B cell (primary cell): ENCODE data around the gene METRNL. TPM values are rescaled to one million over a fixed set of nuclear protein-coding genes. Genes with fewer than 3 reads are reported as not detected.

Experiments
- ATAC-seq: fragments of 200-7000 bp; cut with Tn5 transposase; one replicate; pipeline ENCODE4 v1.10.0; 2021; ENCODE audit warnings: low read depth, mild to moderate bottlenecking, moderate number of reproducible peaks, moderate library complexity
- CTCF ChIA-PET: fragments of 350-600 bp; sonication (Branson Sonifier 250); formaldehyde crosslinking; loops from one replicate; lab custom pipeline; 2021; ENCODE audit warnings: antibody characterized with exemption, inconsistent platforms; lab: Charles Lee
- POLR2A ChIA-PET: fragments of 350-600 bp; sonication (Branson Sonifier 250); formaldehyde crosslinking; loops from one replicate; lab custom pipeline; 2021; ENCODE audit warnings: antibody characterized with exemption; lab: Charles Lee
- DNase-seq: peaks from one replicate; pipeline ENCODE4 v3.0.0; 2013
- H2AFZ ChIP-seq: 2 replicates; pipeline ENCODE4 v1.6.1; 2012; ENCODE audit warnings: mild to moderate bottlenecking, low read depth, low read length; ENCODE audit not compliant: insufficient read depth, poor library complexity, severe bottlenecking
- H3K27ac ChIP-seq, 2 donors: 1 replicate in 1 of 2; 2 replicates in 1 of 2; pipeline ENCODE4 v1.5.1; 2012 to 2013; ENCODE audit warnings: low read length in 2 of 2, mild to moderate bottlenecking in 2 of 2, moderate library complexity in 1 of 2
- H3K27me3 ChIP-seq, 4 experiments: fragments of 200-600 bp in 1 of 4; sonication (generic) in 1 of 4; replicated peaks in 1 of 4; 1 replicate in 2 of 4; 2 replicates in 2 of 4; pipeline versions ENCODE4 v1.6.1 to v1.7.0; 2013 to 2016; ENCODE audit warnings: low read length in 3 of 4, mild to moderate bottlenecking in 2 of 4, mixed read lengths in 1 of 4, moderate library complexity in 1 of 4; ENCODE audit not compliant: insufficient read depth in 4 of 4, control insufficient read depth in 3 of 4; ENCODE audit errors: control extremely low read depth in 1 of 4
- H3K36me3 ChIP-seq, 2 experiments: replicated peaks in 1 of 2; 1 replicate in 1 of 2; 2 replicates in 1 of 2; pipeline versions ENCODE4 v1.6.1 to v1.7.1; 2013; ENCODE audit warnings: low read length in 1 of 2; ENCODE audit not compliant: insufficient read depth in 2 of 2, control insufficient read depth in 1 of 2; ENCODE audit errors: control extremely low read depth in 1 of 2, extremely low read depth in 1 of 2
- H3K4me1 ChIP-seq, 2 donors: fragments of 200-600 bp in 1 of 2; sonication (generic) in 1 of 2; 1 replicate in 1 of 2; 2 replicates in 1 of 2; pipeline versions ENCODE4 v1.5.1 to v1.6.1; 2013 to 2017; ENCODE audit warnings: low read length in 2 of 2; ENCODE audit not compliant: control insufficient read depth in 2 of 2, insufficient read depth in 2 of 2
- H3K4me2 ChIP-seq: replicated peaks from 2 replicates; pipeline ENCODE3; 2012; ENCODE audit warnings: mild to moderate bottlenecking, low read depth, low read length; ENCODE audit not compliant: poor library complexity, severe bottlenecking
- H3K4me3 ChIP-seq, 5 experiments: fragments of 200-600 bp in 1 of 5; sonication (generic) in 1 of 5; 1 replicate in 3 of 5; 2 replicates in 2 of 5; pipeline versions ENCODE4 v1.5.1 to v1.7.0; 2011 to 2016; ENCODE audit warnings: low read length in 4 of 5, mild to moderate bottlenecking in 4 of 5, low read depth in 2 of 5, control low read depth in 1 of 5, moderate library complexity in 1 of 5; ENCODE audit not compliant: insufficient read depth in 1 of 5; ENCODE audit errors: control extremely low read depth in 1 of 5, extremely low read depth in 1 of 5
- H3K79me2 ChIP-seq: fragments of 200-600 bp; sonication (generic); one replicate; pipeline ENCODE4 v1.6.0; 2016; ENCODE audit warnings: low read length; ENCODE audit not compliant: control insufficient read depth, insufficient read depth
- H3K9ac ChIP-seq: fragments of 200-600 bp; sonication (generic); 2 replicates; pipeline ENCODE4 v1.6.1; 2017; ENCODE audit warnings: mild to moderate bottlenecking, low read length, moderate library complexity
- H3K9me3 ChIP-seq, 3 donors: one replicate each; pipeline versions ENCODE4 v1.6.1 to v1.7.1; 2013; ENCODE audit warnings: low read length in 2 of 3; ENCODE audit not compliant: control insufficient read depth in 2 of 3, insufficient read depth in 1 of 3; ENCODE audit errors: control extremely low read depth in 1 of 3
- H4K20me1 ChIP-seq: 2 replicates; pipeline ENCODE4 v1.6.0; 2012; ENCODE audit warnings: mild to moderate bottlenecking, low read length; ENCODE audit not compliant: insufficient read depth, control insufficient read depth, poor library complexity, severe bottlenecking
- H3K27ac Mint-ChIP-seq: one replicate; pipeline ENCODE4 v1.8.0; 2021; ENCODE audit warnings: mixed read lengths
- H3K27me3 Mint-ChIP-seq: one replicate; pipeline ENCODE4 v1.8.0; 2021; ENCODE audit warnings: mixed read lengths
- H3K4me1 Mint-ChIP-seq: one replicate; pipeline ENCODE4 v1.8.0; 2021; ENCODE audit warnings: mixed read lengths
- H3K4me3 Mint-ChIP-seq: one replicate; pipeline ENCODE4 v1.8.0; 2021; ENCODE audit warnings: mixed read lengths
- H3K9me3 Mint-ChIP-seq: one replicate; pipeline ENCODE4 v1.8.0; 2022; ENCODE audit warnings: mixed read lengths; ENCODE audit not compliant: insufficient read depth
- CTCF ChIP-seq: fragments of 200-600 bp; IDR thresholded peaks from one replicate; pipeline ENCODE4 v1.8.0; 2022; ENCODE audit warnings: antibody characterized with exemption, mild to moderate bottlenecking
- EZH2 ChIP-seq: IDR thresholded peaks from 2 replicates; pipeline ENCODE4 v1.6.1; 2012; ENCODE audit warnings: borderline replicate concordance, low read depth, mild to moderate bottlenecking, moderate library complexity, low read length; ENCODE audit not compliant: insufficient read depth, poor library complexity, severe bottlenecking
- WGBS: methylation state at CpG from one replicate; pipeline ENCODE4 v1.1.5; 2013; ENCODE audit warnings: missing lambda C conversion rate; ENCODE audit not compliant: insufficient coverage; 5-methylcytosine and 5-hydroxymethylcytosine counted together
- intact Hi-C: fragments of 100-400 bp; cut with micrococcal nuclease; formaldehyde crosslinking; loops from one replicate; pipeline ENCODE4 v1.10.0; 2022
- polyA plus RNA-seq: library from polyadenylated mRNA; depleted of rRNA; stranded (reverse); fragments of >200 nt; gene quantifications from 2 replicates; pipeline ENCODE4 v1.2.3, GENCODE V29; 2012
- total RNA-seq, 2 donors: library from RNA; stranded (reverse); fragments of 120-200 nt in 1 of 2; gene quantifications; 1 replicate in 1 of 2; 2 replicates in 1 of 2; pipeline versions ENCODE4 v1.2.3 to v1.2.4, GENCODE V29; 2013 to 2022

The METRNL gene
- total and polyA plus RNA-seq, 2 donors (not counting 1 experiment from before 2014, with no cell fraction given) = 11.8 to 18.4 TPM

- no peak overlapping the region for H3K4me3 Mint-ChIP-seq
- H3K36me3 ChIP-seq = no peaks in the 10 kb centered on the region
- no peak overlapping the region for H3K4me2 ChIP-seq
- intact Hi-C loops = no loop called here
- no peaks in the 10 kb centered on the region for H3K4me1 Mint-ChIP-seq
- CTCF ChIA-PET = no interaction called here
- H3K9me3 ChIP-seq = no peaks in the 10 kb centered on the region
- peaks cover 11% of the 10 kb centered on the region for H3K27me3 Mint-ChIP-seq
- no peaks in the 10 kb centered on the region for H4K20me1 ChIP-seq
- no peaks in the 10 kb centered on the region for H3K9me3 Mint-ChIP-seq
- ATAC-seq (no peak), DNase-seq (no peak)
- TF ChIP-seq CTCF = no peak
- no peak for TF ChIP-seq EZH2
- H2AFZ ChIP-seq = no peak overlapping the region
- H3K9ac ChIP-seq = no peak overlapping the region
- H3K27ac ChIP-seq = no peak overlapping the region
- no peak overlapping the region for H3K27ac Mint-ChIP-seq
- H3K4me3 ChIP-seq = no peak overlapping the region
- no peaks in the 10 kb centered on the region for H3K79me2 ChIP-seq
- WGBS = 78% methylated on average over 16 of the region's 16 CpGs
- H3K27me3 ChIP-seq = peaks cover 0 to 8% (median 0%) of the 10 kb centered on the region in 4 experiments
- POLR2A ChIA-PET = no interaction called here
- H3K4me1 ChIP-seq = no peaks in the 10 kb centered on the region
These were observed 57.5 kb downstream of the METRNL start for GRCh38 chr17:83136931-83137330.

- no peak overlapping the region for H3K4me2 ChIP-seq
- no peak overlapping the region for H2AFZ ChIP-seq
- Mint-ChIP-seq H3K27me3 (peaks cover 15% of the 10 kb centered on the region), H3K27ac (no peak overlapping the region), H3K9me3 (peaks cover 4% of the 10 kb centered on the region), H3K4me3 (no peak overlapping the region), H3K4me1 (no peaks in the 10 kb centered on the region)
- POLR2A ChIA-PET = no interaction called here
- DNase-seq = no peak
- no peaks in the 10 kb centered on the region for H3K36me3 ChIP-seq
- no peak for TF ChIP-seq CTCF
- no peak for TF ChIP-seq EZH2
- no peak overlapping the region for H3K9ac ChIP-seq
- H3K27ac ChIP-seq = no peak overlapping the region
- H3K79me2 ChIP-seq = no peaks in the 10 kb centered on the region
- 65% methylated on average over 9 of the region's 9 CpGs for WGBS
- H3K4me1 ChIP-seq = no peaks in the 10 kb centered on the region
- H4K20me1 ChIP-seq = no peaks in the 10 kb centered on the region
- peaks cover 0 to 2% (median 0%) of the 10 kb centered on the region in 3 donors for H3K9me3 ChIP-seq
- no peak for ATAC-seq
- H3K27me3 ChIP-seq = peaks cover 0 to 8% (median 0%) of the 10 kb centered on the region in 4 experiments
- intact Hi-C loops = no loop called here
- no peak overlapping the region for H3K4me3 ChIP-seq
- CTCF ChIA-PET = no interaction called here
These were observed 58.1 kb downstream of the METRNL start for GRCh38 chr17:83137523-83137922.
